Cardiac fibroblast (primary cell): ENCODE measurements around the gene IGF2R.
A peak's percentile ranks its signal among the peaks of the same experiment; 100 is the strongest.

Source experiments
- DNase-seq, 2 donors: peaks; one replicate each; pipeline versions ENCODE4 v3.0.0 to v3.0.0-alpha.2; 2010; ENCODE audit warnings: low read depth in 2 of 2
- H3K4me3 ChIP-seq, 2 donors: replicated peaks in 1 of 2; 1 replicate in 1 of 2; 2 replicates in 1 of 2; pipeline ENCODE4 v1.5.1; 2011; ENCODE audit warnings: low read depth in 2 of 2, low read length in 2 of 2, mild to moderate bottlenecking in 2 of 2, moderate library complexity in 1 of 2
- CTCF ChIP-seq: IDR thresholded peaks from one replicate; pipeline ENCODE4 v1.5.1; 2011; ENCODE audit warnings: low read depth, mild to moderate bottlenecking, low read length, inconsistent platforms

Gene IGF2R

GRCh38 chr6:159984268-159984786, 15.4 kb downstream of the IGF2R start:
- peak; percentile 78 to 96 for DNase-seq
- TF ChIP-seq CTCF = no peak

GRCh38 chr6:159985296-159985945, 16.5 kb downstream of the IGF2R start:
- DNase-seq = peak in 1 of 2 donors; percentile 50
- no peak for TF ChIP-seq CTCF
- no peak overlapping the region for H3K4me3 ChIP-seq

More at GRCh38 chr6:159984268-159984786, 15.4 kb downstream of the IGF2R start:
- no peak overlapping the region for H3K4me3 ChIP-seq

- no peak overlapping the region for H3K4me3 ChIP-seq
- no peak for TF ChIP-seq CTCF
- DNase-seq = peak; percentile 51 to 76
Observed at GRCh38 chr6:159988983-159989454, 20.1 kb downstream of the IGF2R start.

GRCh38 chr6:159989492-159990480, 20.9 kb downstream of the IGF2R start:
- peak in 1 of 2 donors; percentile 71 for DNase-seq
- H3K4me3 ChIP-seq = no peak overlapping the region

GRCh38 chr6:159992366-159992765, 23.5 kb downstream of the IGF2R start:
- TF ChIP-seq CTCF = no peak
- H3K4me3 ChIP-seq = no peak overlapping the region

More at GRCh38 chr6:159989492-159990480, 20.9 kb downstream of the IGF2R start:
- no peak for TF ChIP-seq CTCF

GRCh38 chr6:159995405-159995804, 26.5 kb downstream of the IGF2R start:
- no peak for TF ChIP-seq CTCF
- DNase-seq = no peak
- no peak overlapping the region for H3K4me3 ChIP-seq

More at GRCh38 chr6:159992366-159992765, 23.5 kb downstream of the IGF2R start:
- DNase-seq = no peak
